Measurements from ENCODE around the gene NAXE.

Gene NAXE

GRCh38 chr1:156553860-156554485, 37.6 kb upstream of the NAXE start:
- no peak for DNase-seq (ENCODE audit: low read depth, low spot score)
- TF ChIP-seq, protein P1, sequence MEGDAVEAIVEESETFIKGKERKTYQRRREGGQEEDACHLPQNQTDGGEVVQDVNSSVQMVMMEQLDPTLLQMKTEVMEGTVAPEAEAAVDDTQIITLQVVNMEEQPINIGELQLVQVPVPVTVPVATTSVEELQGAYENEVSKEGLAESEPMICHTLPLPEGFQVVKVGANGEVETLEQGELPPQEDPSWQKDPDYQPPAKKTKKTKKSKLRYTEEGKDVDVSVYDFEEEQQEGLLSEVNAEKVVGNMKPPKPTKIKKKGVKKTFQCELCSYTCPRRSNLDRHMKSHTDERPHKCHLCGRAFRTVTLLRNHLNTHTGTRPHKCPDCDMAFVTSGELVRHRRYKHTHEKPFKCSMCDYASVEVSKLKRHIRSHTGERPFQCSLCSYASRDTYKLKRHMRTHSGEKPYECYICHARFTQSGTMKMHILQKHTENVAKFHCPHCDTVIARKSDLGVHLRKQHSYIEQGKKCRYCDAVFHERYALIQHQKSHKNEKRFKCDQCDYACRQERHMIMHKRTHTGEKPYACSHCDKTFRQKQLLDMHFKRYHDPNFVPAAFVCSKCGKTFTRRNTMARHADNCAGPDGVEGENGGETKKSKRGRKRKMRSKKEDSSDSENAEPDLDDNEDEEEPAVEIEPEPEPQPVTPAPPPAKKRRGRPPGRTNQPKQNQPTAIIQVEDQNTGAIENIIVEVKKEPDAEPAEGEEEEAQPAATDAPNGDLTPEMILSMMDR (IDR thresholded peaks at IDR 0.05; ENCODE audit: low read depth, low read length): no peak
- in situ Hi-C loops (cut with HindIII; ENCODE audit: low sequenced_read_pairs): no loop called here
- H3K4me3 ChIP-seq (ENCODE audit: low read depth, low read length): no peak overlapping the region

- TF ChIP-seq, protein P1 (IDR thresholded peaks at IDR 0.05; ENCODE audit: low read depth, low read length): no peak
- in situ Hi-C loops (cut with HindIII; ENCODE audit: low sequenced_read_pairs): no loop called here
- no peak for DNase-seq (ENCODE audit: low read depth, low spot score)
- no peak overlapping the region for H3K4me3 ChIP-seq (ENCODE audit: low read depth, low read length)
These were observed 36.6 kb upstream of the NAXE start for GRCh38 chr1:156554971-156555370.

DNA sequence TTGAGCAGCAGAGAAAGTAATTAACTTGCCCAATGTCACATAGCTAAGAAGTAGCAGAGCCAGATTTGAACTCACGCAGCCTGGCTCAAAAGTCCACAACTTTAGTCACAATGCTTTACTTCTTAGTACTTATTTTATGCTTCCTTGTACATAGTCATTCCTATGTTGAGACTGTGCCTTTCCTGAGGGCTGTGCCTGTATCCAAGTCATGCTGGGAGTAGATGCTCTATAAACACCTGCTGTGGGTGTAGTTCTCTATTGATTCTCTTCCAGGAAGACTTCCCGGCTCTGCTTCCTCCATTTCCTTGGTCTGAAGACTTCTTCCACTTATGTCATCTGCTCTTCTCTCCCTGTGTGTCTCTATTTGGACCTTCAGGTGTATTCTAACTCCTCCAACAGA, 35.9 kb upstream of the NAXE start:
- H3K4me3 ChIP-seq (ENCODE audit: low read depth, low read length): no peak overlapping the region
- DNase-seq (ENCODE audit: low read depth, low spot score): no peak
- in situ Hi-C loops (cut with HindIII; ENCODE audit: low sequenced_read_pairs): no loop called here
- TF ChIP-seq, protein P1 (IDR thresholded peaks at IDR 0.05; ENCODE audit: low read depth, low read length): no peak

DNA sequence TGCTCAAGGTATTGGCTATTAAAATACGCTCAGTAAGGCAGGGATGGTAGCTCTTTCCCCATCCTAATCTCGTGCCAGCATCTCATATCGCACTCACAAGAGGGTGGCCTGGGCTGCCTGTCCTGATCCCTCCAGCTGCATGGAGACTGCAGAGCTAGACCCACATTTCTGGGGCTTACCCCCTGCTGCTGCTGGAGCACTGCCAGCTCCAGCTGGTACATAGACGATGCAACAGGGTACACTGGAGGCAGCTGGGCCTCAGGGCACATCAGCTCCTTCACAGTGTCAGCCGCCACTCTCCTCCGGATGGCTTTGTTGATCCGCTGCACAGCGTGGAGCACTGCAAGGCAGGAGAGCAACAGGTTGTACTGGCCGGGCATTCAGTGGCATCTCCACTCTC, 35.2 kb upstream of the NAXE start:
- no peak for DNase-seq (ENCODE audit: low read depth, low spot score)
- H3K4me3 ChIP-seq (ENCODE audit: low read depth, low read length): no peak overlapping the region
- TF ChIP-seq, protein P1 (IDR thresholded peaks at IDR 0.05; ENCODE audit: low read depth, low read length): no peak
- in situ Hi-C loops (cut with HindIII; ENCODE audit: low sequenced_read_pairs): no loop called here

DNA sequence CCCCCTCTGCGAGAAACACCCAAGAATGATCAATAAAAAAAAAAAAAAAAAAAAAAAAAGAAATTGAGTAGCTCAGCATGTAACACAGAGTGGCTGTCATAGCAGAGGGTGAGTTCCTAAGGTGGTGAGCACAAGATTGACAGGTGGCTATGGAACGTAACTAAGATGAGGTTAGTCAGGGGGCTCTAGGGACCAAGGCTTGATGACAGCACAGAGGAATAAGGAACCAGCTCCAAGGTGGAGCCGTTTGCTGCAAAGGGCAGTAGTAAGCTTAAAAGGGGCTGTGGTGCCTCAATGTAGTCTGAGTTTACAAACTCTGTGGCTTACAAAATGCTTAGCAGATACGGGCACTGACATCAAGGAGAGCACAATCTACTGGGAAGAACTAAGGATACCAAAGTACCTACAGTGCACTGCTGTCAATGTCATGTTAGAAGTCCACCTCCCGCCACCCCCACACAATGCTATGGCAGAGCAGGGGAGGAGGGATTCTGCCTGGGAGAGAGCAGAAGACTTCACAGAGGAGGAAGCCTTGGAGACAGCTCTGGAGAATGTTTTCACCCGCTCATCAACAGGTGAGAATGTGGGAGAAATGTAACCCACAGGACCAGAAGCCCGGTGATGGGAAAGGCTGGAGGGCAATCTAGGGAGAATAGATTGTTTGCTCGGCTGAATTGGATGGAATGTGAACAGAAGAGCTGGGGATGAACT, 32.3 kb upstream of the NAXE start:
- H3K4me3 ChIP-seq (ENCODE audit: low read depth, low read length): no peak overlapping the region
- in situ Hi-C loops (cut with HindIII; ENCODE audit: low sequenced_read_pairs): no loop called here
- TF ChIP-seq, protein P1 (IDR thresholded peaks at IDR 0.05; ENCODE audit: low read depth, low read length): no peak
- DNase-seq (ENCODE audit: low read depth, low spot score): no peak

GRCh38 chr1:156559797-156560385, 31.7 kb upstream of the NAXE start:
- in situ Hi-C loops (cut with HindIII; ENCODE audit: low sequenced_read_pairs): no loop called here
- no peak for DNase-seq (ENCODE audit: low read depth, low spot score)
- TF ChIP-seq, protein P1 (IDR thresholded peaks at IDR 0.05; ENCODE audit: low read depth, low read length): no peak
- no peak overlapping the region for H3K4me3 ChIP-seq (ENCODE audit: low read depth, low read length)

Data from astrocyte of the spinal cord (primary cell).